ENCODE results near the gene CDR2.
"Not testable (repeated sequence)": the region's sequence is repeated elsewhere in the genome, so short reads cannot be mapped to it uniquely, and the experiment has no call there.

Gene CDR2

GRCh38 chr16:22374311-22375116 is at the start of gene CDR2:
Gene CDR2 (minus strand): TSS chr16:22374619. CDS start chr16:22374309, 310 bp downstream.
- peak; percentile 81 to 96 for DNase-seq

- DNase-seq = no peak
Measured at GRCh38 chr16:22423716-22424115, 49.3 kb upstream of the CDR2 start.

- DNase-seq = no peak
Measured at GRCh38 chr16:22421136-22421535, 46.7 kb upstream of the CDR2 start.

- no peak for DNase-seq
Measured at GRCh38 chr16:22420606-22421135, 46.3 kb upstream of the CDR2 start.

- no peak for DNase-seq
Measured at GRCh38 chr16:22419908-22420307, 45.5 kb upstream of the CDR2 start.

- no peak for DNase-seq
Measured at GRCh38 chr16:22418826-22419225, 44.4 kb upstream of the CDR2 start.

- DNase-seq = not testable (repeated sequence)
Measured at GRCh38 chr16:22417798-22418197, 43.4 kb upstream of the CDR2 start.

- DNase-seq = no peak
Measured at GRCh38 chr16:22417019-22417418, 42.6 kb upstream of the CDR2 start.

- no peak for DNase-seq
Measured at GRCh38 chr16:22413819-22414218, 39.4 kb upstream of the CDR2 start.

- no peak for DNase-seq
Measured at GRCh38 chr16:22407486-22407885, 33.1 kb upstream of the CDR2 start.

GRCh38 chr16:22402191-22402590 is 27.8 kb upstream of the CDR2 start:
- DNase-seq = no peak

- no peak for DNase-seq
Measured at GRCh38 chr16:22400900-22401299, 26.5 kb upstream of the CDR2 start.

- no peak for DNase-seq
Measured at GRCh38 chr16:22397931-22398330, 23.5 kb upstream of the CDR2 start.

- no peak for DNase-seq
Measured at GRCh38 chr16:22397464-22397863, 23.0 kb upstream of the CDR2 start.

GRCh38 chr16:22395960-22396359 is 21.5 kb upstream of the CDR2 start:
- DNase-seq = no peak

- DNase-seq = no peak
Measured at GRCh38 chr16:22394121-22394520, 19.7 kb upstream of the CDR2 start.

GRCh38 chr16:22388101-22388644 is 13.8 kb upstream of the CDR2 start:
- no peak for DNase-seq

GRCh38 chr16:22386976-22387375 is 12.6 kb upstream of the CDR2 start:
- no peak for DNase-seq

- DNase-seq = no peak
Measured at GRCh38 chr16:22385196-22385595, 10.8 kb upstream of the CDR2 start.

GRCh38 chr16:22383827-22384226 is 9.4 kb upstream of the CDR2 start:
- DNase-seq = no peak

- DNase-seq = no peak
Measured at GRCh38 chr16:22381392-22381791, 7.0 kb upstream of the CDR2 start.

- DNase-seq = no peak
Measured at GRCh38 chr16:22380529-22380928, 6.1 kb upstream of the CDR2 start.

- no peak for DNase-seq
Measured at GRCh38 chr16:22379656-22380055, 5.2 kb upstream of the CDR2 start.

GRCh38 chr16:22375963-22376640 is 1.7 kb upstream of the CDR2 start:
- no peak for DNase-seq

Measured in cerebellar nuclear complex (tissue), 1 donor.